ENCODE data around the gene FAM98B.

FAM98B gene

DNA sequence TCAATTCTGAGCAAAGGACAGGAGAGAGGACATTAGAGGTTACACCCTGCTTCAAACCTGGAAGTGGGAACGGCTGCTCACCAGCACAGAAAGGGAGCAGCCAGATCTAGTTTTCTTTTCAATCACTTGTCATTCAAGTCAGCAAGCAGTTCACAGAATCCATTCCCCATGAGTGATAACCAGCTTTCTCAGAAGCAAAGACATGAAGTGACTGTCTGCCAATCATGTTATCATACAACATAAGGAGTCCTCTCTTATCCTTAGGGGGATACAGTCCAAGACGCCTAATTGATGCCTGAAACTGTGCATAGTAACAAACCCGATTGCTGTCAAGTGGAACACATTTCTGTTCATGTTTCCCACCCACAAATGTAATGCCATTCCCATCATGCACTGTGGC is 54.7 kb downstream of the FAM98B start:
- DNase-seq = no peak

DNA sequence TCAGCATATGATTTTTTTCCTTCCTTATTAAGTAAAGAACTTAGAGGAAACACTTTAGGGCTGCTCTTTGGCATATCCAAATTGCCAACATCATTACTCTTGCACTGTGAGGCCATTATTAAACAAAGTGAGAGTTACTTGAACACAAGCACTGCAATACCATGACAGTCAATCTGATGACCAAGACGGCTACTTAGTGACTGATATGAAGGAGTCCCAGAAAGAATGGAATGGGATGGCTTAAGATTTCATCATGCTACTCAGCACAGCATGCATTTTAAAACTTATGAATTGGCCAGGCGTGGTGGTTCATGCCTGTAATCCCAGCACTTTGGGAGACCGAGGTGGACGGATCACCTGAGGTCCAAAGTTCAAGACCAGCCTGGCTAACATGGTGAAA is 55.2 kb downstream of the FAM98B start:
- no peak for DNase-seq

DNA sequence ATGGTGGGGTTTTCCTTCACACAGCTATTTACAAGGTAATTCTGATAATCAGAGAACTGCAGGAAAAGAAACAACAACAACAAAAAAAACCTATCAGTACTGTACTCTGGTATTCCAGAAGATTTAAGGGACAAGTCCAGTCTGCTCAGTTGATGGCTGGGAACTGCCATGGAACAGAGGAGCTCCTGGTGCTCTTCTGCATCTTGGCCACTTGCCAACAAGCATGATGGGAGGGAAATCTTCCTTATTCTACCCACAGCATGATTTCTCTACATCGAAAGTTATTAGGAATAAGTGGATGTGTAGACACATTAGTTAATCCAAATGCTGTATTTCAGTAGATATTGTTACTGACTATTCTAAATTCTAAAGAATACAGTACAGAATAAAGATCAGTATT is 59.0 kb downstream of the FAM98B start:
- no peak for DNase-seq

- DNase-seq = no peak
Measured at GRCh38 chr15:38514601-38515000, 60.7 kb downstream of the FAM98B start.

GRCh38 chr15:38516626-38517025 is 62.7 kb downstream of the FAM98B start:
- no peak for DNase-seq

DNA sequence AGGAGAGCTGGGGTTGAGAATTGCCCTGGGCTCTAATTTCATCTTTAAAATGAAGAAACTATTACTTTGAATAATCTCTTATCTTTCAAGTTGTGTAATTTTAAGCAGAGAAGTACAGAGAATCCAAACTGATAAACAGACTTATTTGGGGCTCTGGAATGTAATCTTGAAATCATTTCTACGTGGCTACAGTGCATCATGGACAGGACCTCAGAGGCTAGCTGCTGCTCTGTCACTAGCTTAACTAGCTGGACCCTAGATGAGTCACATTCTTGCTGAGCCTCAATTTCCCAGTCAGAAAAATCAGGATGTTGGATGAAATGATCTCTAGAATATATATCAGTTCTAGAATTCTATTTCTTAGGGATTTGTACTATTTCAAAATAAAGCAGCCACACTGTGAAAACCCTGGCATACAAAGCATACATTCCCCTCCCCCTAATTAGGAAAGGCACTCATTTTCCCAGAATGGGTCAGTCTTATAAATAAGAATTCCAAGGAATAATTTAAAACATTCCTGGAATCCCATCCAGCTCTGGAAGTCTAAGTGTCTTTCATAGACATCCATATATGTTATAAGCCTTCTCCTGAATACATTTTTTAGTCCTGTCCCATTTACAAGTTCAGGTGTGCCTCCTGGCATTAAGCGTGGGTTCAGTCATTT is 63.5 kb downstream of the FAM98B start:
- DNase-seq = no peak

- no peak for DNase-seq
Measured at GRCh38 chr15:38518084-38518483, 64.2 kb downstream of the FAM98B start.

DNA sequence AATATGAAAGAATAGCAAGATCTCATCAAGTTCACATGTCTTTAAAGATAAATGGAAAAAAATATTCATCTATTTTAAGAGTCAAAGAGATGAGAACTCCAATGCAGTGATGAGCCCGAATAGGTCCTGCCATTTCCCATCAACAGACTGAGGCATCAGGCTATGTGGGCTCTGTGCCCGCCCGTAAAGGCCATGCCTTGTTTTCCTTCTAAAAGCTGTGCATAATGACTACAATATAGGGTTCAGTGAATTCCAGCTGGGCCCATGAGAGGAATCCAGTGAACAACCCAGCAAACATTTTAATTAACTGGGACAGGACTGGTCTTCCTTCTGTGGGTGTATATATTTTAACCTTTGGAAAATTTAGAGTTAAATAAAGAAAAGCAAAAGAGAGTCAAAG is 66.1 kb downstream of the FAM98B start:
- DNase-seq = no peak

DNA sequence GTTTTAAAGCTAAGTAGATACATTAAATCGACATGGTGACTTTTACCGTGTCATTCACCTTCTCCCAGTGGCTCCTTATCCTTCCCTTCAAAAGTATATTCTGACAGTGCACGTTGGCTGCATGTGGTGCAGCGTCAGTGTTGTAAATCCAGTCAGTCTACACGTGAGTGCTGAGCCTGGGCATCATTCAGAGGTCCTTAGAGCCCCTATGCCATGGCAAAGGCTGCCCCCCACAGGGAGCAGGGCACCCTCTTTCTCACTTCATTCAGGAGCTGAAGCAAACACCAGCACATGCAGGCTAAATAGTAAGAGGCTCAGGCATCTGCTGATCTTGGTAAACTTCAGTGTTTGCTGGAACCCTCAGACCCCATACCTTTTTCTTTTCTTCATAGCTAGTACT is 67.4 kb downstream of the FAM98B start:
- no peak for DNase-seq

DNA sequence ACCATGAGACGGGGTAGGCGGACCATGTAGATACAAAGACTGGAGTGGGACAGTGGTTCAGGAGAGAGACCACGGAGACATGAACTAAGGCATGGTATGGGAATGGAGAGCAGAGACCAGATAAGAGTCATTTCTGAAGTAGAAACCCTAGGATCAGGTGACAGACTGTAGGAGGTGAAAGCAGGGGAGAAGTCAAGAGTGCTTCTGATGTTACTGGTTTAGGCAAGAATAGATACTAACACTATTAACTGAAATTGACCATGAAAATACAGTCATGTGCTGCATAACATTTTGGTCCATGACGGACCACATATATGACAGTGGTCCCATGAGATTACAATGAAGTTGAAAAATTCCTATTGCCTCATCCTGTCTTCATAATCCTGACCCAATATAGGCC is 69.0 kb downstream of the FAM98B start:
- no peak for DNase-seq

DNA sequence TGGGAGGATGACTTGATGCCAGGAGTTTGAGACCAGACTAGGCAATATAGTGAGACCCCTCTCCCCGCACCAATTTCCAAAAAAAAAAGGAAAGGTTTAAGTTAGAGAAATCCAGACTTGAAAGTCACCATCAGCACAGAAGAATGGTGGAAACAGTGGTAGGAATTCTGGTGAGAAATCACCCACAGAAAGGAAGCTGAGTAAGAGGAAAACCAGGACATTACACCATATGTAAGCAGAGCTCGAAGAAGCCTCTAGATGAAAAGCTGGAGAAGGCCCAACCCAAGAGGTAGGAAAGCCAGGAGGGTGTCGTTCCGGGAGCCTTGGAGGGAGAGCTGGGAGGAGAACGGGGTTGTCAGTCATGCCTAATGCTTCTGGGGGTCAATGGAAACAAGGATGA is 70.2 kb downstream of the FAM98B start:
- no peak for DNase-seq

DNA sequence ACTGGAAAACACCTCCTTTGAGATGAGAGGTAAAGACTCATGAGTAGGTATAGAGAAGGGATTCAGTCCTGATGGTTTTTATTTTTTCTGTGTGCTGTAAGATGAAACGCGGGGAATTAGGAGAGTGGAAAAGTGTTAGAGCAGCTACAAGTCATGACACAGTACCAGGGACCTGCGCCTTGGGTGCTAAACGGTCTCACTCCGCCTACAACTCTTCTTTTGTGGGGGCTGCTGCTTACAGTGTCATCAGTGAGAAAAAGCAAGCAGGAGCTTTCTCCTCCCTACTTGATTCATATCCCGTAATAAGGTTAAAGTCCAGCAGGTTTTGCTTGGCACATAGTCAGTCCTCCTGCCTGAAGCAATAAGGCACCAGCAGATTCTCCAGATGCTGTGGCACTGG is 71.6 kb downstream of the FAM98B start:
- DNase-seq = no peak

GRCh38 chr15:38526158-38526557 is 72.2 kb downstream of the FAM98B start:
- DNase-seq = no peak

DNA sequence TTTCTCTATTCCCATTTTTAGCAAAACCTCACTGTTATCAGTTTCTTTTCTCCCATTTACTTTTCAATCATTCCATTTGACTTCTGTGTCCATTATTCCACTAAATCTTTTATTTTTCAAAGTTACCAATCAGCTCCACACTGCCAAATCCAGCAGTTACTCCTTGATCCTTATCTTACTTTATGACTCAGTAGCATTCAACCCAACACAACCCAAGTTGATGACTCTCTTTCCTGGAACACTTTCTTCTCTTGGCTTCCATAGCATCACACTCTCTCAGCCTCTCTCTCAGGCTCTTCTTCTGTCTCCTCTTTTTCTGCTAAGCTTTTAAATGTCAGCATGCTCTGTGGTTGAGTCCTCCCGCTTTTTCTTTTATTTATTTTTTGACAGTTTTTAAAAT is 74.4 kb downstream of the FAM98B start:
- DNase-seq = no peak

DNA sequence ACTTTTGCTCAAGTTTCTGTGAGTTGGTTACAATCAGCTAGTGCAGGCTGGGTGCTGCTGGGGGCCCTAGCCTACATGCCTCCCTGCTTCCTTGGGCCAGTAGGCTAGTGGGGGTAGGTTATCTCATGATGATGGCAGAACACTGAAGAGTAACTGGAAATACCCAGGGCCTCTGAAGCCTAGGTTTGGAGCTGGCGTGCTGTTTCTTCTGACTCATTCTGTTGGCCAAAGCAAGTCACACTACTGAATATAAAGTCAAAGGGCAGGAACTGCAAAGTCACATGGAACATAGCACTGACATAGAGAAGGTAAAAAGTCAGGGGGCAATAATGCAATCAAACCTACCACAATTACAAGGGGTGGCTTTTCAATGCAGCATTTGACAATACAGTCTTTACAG is 76.2 kb downstream of the FAM98B start:
- DNase-seq = no peak

GRCh38 chr15:38531509-38531908 is 77.6 kb downstream of the FAM98B start:
- DNase-seq = no peak

GRCh38 chr15:38532728-38533127 is 78.8 kb downstream of the FAM98B start:
- no peak for DNase-seq

GRCh38 chr15:38533416-38533915 is 79.5 kb downstream of the FAM98B start:
- DNase-seq = no peak

DNA sequence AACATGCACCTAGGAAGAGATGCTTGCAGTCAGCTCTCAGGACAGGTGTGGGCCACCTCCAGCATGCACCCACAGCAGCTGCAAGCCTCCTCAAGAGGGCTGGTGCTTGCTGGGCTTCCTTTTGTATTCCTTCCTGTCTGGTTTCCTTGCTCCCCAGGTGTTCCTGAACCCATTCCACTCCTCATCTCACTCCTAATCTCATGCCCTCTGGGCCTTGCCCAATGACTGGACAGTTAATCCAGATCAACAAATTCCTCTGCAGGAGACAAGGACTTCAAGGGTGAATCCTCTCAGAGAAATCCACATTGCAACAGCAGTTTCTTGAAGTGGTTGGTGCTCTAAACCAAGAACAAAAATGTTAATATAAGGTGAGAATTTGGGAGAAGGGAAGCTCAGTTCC is 80.0 kb downstream of the FAM98B start:
- DNase-seq = no peak

GRCh38 chr15:38534691-38535090 is 80.8 kb downstream of the FAM98B start:
- DNase-seq = no peak

DNA sequence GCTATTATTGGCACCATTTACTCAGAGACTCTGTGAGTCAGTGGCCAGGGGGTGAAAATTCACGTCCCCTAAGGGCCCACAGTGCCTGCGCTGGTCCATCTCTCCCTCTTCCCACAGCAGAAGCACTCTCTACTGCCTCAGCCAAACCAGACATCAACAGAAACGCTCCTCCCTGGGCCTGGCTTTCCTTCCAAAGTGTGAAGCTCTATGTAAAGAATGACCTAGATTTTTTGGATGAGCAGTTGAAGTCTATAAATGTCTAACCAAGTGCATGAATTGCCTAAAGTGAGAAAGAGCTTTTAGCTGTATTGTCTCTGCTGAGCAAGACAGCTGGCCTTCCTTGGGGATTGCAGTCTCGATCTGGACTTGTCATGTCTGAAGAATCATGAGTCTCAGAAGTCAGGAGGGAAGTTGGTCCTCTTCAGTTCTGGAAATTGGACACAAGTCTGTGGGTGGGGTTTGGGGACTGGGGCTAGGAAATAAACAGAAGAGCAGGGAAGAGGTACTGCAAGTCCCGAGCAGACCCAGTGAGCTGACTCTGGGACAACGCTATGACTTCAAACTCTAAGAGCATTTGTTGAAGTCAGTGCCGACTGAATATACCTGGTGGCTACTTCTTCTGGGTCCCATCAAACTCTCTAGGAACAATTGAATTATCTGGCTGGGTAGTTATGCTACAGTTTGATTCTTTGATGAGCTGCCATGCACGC is 81.7 kb downstream of the FAM98B start:
- DNase-seq = no peak

- no peak for DNase-seq
Measured at GRCh38 chr15:38536201-38536676, 82.3 kb downstream of the FAM98B start.
